HG03460 (cell line): ENCODE results near the gene DUSP6.

Experiments used
- ATAC-seq: cut with Tn5 transposase; IDR thresholded peaks from one replicate; pipeline ENCODE4 v1.9.1; 2021; ENCODE audit not compliant: unreplicated experiment

The DUSP6 gene

GRCh38 chr12:89352492-89353187 is at the start of gene DUSP6:
Gene DUSP6, minus strand, starts transcription at chr12:89352501. Its CDS starts 462 bp downstream, at chr12:89352039.
- ATAC-seq: peak; percentile 42

- ATAC-seq: no peak
Measured at GRCh38 chr12:89401433-89402058, 49.2 kb upstream of the DUSP6 start.

GRCh38 chr12:89400415-89400814 is 48.1 kb upstream of the DUSP6 start:
- no peak for ATAC-seq

GRCh38 chr12:89395712-89396111 is 43.4 kb upstream of the DUSP6 start:
- ATAC-seq: no peak

GRCh38 chr12:89393551-89394121 is 41.3 kb upstream of the DUSP6 start:
- ATAC-seq: no peak

- no peak for ATAC-seq
Measured at GRCh38 chr12:89392391-89392790, 40.1 kb upstream of the DUSP6 start.

- ATAC-seq: no peak
Measured at GRCh38 chr12:89391726-89392336, 39.5 kb upstream of the DUSP6 start.

- ATAC-seq: no peak
Measured at GRCh38 chr12:89390802-89391673, 38.7 kb upstream of the DUSP6 start.

GRCh38 chr12:89389755-89390661 is 37.7 kb upstream of the DUSP6 start:
- peak; percentile 77 for ATAC-seq

GRCh38 chr12:89386138-89386537 is 33.8 kb upstream of the DUSP6 start:
- ATAC-seq: no peak

GRCh38 chr12:89384807-89385206 is 32.5 kb upstream of the DUSP6 start:
- no peak for ATAC-seq

- no peak for ATAC-seq
Measured at GRCh38 chr12:89384050-89384758, 31.9 kb upstream of the DUSP6 start.

GRCh38 chr12:89383235-89384049 is 31.1 kb upstream of the DUSP6 start:
- no peak for ATAC-seq

- ATAC-seq: no peak
Measured at GRCh38 chr12:89382328-89382727, 30.0 kb upstream of the DUSP6 start.

- no peak for ATAC-seq
Measured at GRCh38 chr12:89379839-89380467, 27.7 kb upstream of the DUSP6 start.

GRCh38 chr12:89379148-89379838 is 27.0 kb upstream of the DUSP6 start:
- no peak for ATAC-seq

GRCh38 chr12:89376844-89377243 is 24.5 kb upstream of the DUSP6 start:
- no peak for ATAC-seq

- no peak for ATAC-seq
Measured at GRCh38 chr12:89376202-89376529, 23.9 kb upstream of the DUSP6 start.
